CD14-positive monocyte (primary cell): ENCODE results near the gene EFL1. TPM values are rescaled to one million over a fixed set of nuclear protein-coding genes. Genes with fewer than 3 reads are reported as not detected.

Source experiments
- DNase-seq, 3 donors: peaks; one replicate each; pipeline ENCODE4 v3.0.0-alpha.2; 2011 to 2022
- H2AFZ ChIP-seq: 2 replicates; pipeline ENCODE4 v1.6.0; 2012; ENCODE audit warnings: mild to moderate bottlenecking, low read depth, low read length, inconsistent platforms; ENCODE audit not compliant: insufficient read depth, poor library complexity, severe bottlenecking
- H3K27ac ChIP-seq, 2 donors: 1 replicate in 1 of 2; 2 replicates in 1 of 2; pipeline ENCODE4 v1.5.1; 2012 to 2013; ENCODE audit warnings: low read length in 2 of 2, control low read depth in 1 of 2, inconsistent platforms in 1 of 2, low read depth in 1 of 2, mild to moderate bottlenecking in 1 of 2
- H3K27me3 ChIP-seq, 2 donors: one replicate each; pipeline versions ENCODE4 v1.6.0 to v1.6.1; 2011 to 2013; ENCODE audit warnings: low read length in 2 of 2; ENCODE audit not compliant: control insufficient read depth in 2 of 2, insufficient read depth in 2 of 2
- H3K36me3 ChIP-seq, 2 donors: replicated peaks in 1 of 2; 1 replicate in 1 of 2; 2 replicates in 1 of 2; pipeline versions ENCODE4 v1.5.1 to v1.6.1; 2012 to 2013; ENCODE audit warnings: low read length in 2 of 2, control low read depth in 1 of 2, inconsistent platforms in 1 of 2, mild to moderate bottlenecking in 1 of 2; ENCODE audit not compliant: insufficient read depth in 2 of 2, control insufficient read depth in 1 of 2
- H3K4me1 ChIP-seq, 2 donors: 1 replicate in 1 of 2; 2 replicates in 1 of 2; pipeline versions ENCODE4 v1.5.1 to v1.6.1; 2012 to 2013; ENCODE audit warnings: low read length in 2 of 2, control low read depth in 1 of 2, inconsistent platforms in 1 of 2, mild to moderate bottlenecking in 1 of 2, moderate library complexity in 1 of 2; ENCODE audit not compliant: insufficient read depth in 2 of 2, control insufficient read depth in 1 of 2
- H3K4me2 ChIP-seq: replicated peaks from 2 replicates; pipeline ENCODE3; 2012; ENCODE audit warnings: low read length, moderate library complexity, mild to moderate bottlenecking; ENCODE audit not compliant: poor library complexity, severe bottlenecking; ENCODE audit errors: extremely low read depth
- H3K4me3 ChIP-seq, 3 experiments: fragments of 200-600 bp in 1 of 3; sonication (generic) in 1 of 3; replicated peaks in 1 of 3; 1 replicate in 2 of 3; 2 replicates in 1 of 3; pipeline ENCODE4 v1.5.1; 2011 to 2013; ENCODE audit warnings: low read length in 3 of 3, mild to moderate bottlenecking in 3 of 3, control low read depth in 2 of 3, low read depth in 2 of 3, inconsistent platforms in 1 of 3, moderate library complexity in 1 of 3
- H3K79me2 ChIP-seq: 2 replicates; pipeline ENCODE4 v1.6.0; 2012; ENCODE audit warnings: mild to moderate bottlenecking, control low read depth, inconsistent platforms, low read length, moderate library complexity; ENCODE audit not compliant: insufficient read depth
- H3K9ac ChIP-seq: 2 replicates; pipeline ENCODE4 v1.6.0; 2017; ENCODE audit warnings: low read length, mild to moderate bottlenecking; ENCODE audit not compliant: insufficient read depth, poor library complexity, severe bottlenecking
- H3K9me3 ChIP-seq, 2 donors: replicated peaks in 1 of 2; 1 replicate in 1 of 2; 2 replicates in 1 of 2; pipeline versions ENCODE4 v1.5.1 to v1.6.1; 2012 to 2013; ENCODE audit warnings: low read length in 2 of 2, control low read depth in 1 of 2; ENCODE audit not compliant: control insufficient read depth in 1 of 2, insufficient read depth in 1 of 2
- H4K20me1 ChIP-seq: 2 replicates; pipeline ENCODE4 v1.6.0; 2012; ENCODE audit warnings: mild to moderate bottlenecking, low read length, control low read depth, moderate library complexity; ENCODE audit not compliant: insufficient read depth
- H3K27ac Mint-ChIP-seq, 7 donors: one replicate each; pipeline ENCODE4 v1.8.0; 2020; ENCODE audit warnings: mild to moderate bottlenecking in 7 of 7, mixed read lengths in 7 of 7, moderate library complexity in 6 of 7, inconsistent platforms in 2 of 7
- H3K27me3 Mint-ChIP-seq, 3 donors: one replicate each; pipeline ENCODE4 v1.8.0; 2021 to 2022; ENCODE audit warnings: low read depth in 3 of 3, mild to moderate bottlenecking in 3 of 3, mixed read lengths in 3 of 3, moderate library complexity in 3 of 3, inconsistent platforms in 1 of 3
- H3K36me3 Mint-ChIP-seq, 2 donors: one replicate each; pipeline ENCODE4 v1.8.0; 2020; ENCODE audit warnings: mixed read lengths in 2 of 2, inconsistent platforms in 1 of 2, mild to moderate bottlenecking in 1 of 2
- H3K4me1 Mint-ChIP-seq: one replicate; pipeline ENCODE4 v1.8.0; 2020; ENCODE audit warnings: mild to moderate bottlenecking, mixed read lengths
- H3K4me3 Mint-ChIP-seq, 2 donors: one replicate each; pipeline ENCODE4 v1.8.0; 2020; ENCODE audit warnings: mild to moderate bottlenecking in 2 of 2, mixed read lengths in 2 of 2, moderate library complexity in 1 of 2
- H3K9me3 Mint-ChIP-seq, 7 donors: one replicate each; pipeline ENCODE4 v1.8.0; 2020 to 2022; ENCODE audit warnings: mixed read lengths in 7 of 7, mild to moderate bottlenecking in 6 of 7, moderate library complexity in 6 of 7, inconsistent platforms in 2 of 7
- WGBS: methylation state at CpG from one replicate; pipeline ENCODE4 v1.1.5; 2013; ENCODE audit warnings: missing lambda C conversion rate; ENCODE audit not compliant: insufficient coverage; 5-methylcytosine and 5-hydroxymethylcytosine counted together
- intact Hi-C, 2 donors: fragments of 100-400 bp; cut with micrococcal nuclease; formaldehyde crosslinking; loops; one replicate each; pipeline versions ENCODE4 v1.15.0 to v1.15.1; 2023
- polyA plus RNA-seq, 3 donors: library from polyadenylated mRNA; depleted of rRNA in 1 of 3; unstranded in 2 of 3; stranded (reverse) in 1 of 3; fragments of 300-500 nt in 2 of 3; fragments of >200 nt in 1 of 3; fragmentation: Illumina TruSeq in 2 of 3; gene quantifications; 1 replicate in 2 of 3; 2 replicates in 1 of 3; pipeline ENCODE4 v1.2.3, GENCODE V29; 2012 to 2021
- TF ChIP-seq, protein P1 (sequence below): fragments of 200-600 bp; IDR thresholded peaks from one replicate; pipeline ENCODE4 v1.8.0; 2022; ENCODE audit warnings: antibody characterized with exemption, mild to moderate bottlenecking

The EFL1 gene
- polyA plus RNA-seq, 3 donors = 5.2 to 10.0 (median 7.1) TPM

DNA sequence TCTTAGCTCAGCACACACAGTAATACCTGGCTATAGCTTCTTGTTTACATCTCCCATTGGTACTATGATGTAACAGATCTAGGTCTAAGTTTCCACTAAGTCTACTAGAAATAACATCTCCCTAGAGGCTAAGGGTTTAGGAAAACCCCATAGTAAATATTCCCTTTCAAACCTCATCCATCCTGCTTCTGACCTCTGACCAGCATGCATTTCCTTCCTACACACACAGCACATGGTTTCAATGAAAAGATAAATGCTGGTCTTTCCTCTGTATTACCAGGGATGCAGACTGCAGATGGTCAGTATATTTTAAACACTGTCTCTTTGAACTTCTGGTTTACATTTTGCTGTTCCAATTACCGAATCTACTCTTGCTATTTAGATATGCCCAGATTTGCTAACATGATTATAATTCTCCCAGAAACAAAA, 96.6 kb downstream of the EFL1 start:
- H3K36me3 Mint-ChIP-seq = peaks cover 15 to 30% of the 10 kb centered on the region in 2 donors
- TF ChIP-seq, protein P1, sequence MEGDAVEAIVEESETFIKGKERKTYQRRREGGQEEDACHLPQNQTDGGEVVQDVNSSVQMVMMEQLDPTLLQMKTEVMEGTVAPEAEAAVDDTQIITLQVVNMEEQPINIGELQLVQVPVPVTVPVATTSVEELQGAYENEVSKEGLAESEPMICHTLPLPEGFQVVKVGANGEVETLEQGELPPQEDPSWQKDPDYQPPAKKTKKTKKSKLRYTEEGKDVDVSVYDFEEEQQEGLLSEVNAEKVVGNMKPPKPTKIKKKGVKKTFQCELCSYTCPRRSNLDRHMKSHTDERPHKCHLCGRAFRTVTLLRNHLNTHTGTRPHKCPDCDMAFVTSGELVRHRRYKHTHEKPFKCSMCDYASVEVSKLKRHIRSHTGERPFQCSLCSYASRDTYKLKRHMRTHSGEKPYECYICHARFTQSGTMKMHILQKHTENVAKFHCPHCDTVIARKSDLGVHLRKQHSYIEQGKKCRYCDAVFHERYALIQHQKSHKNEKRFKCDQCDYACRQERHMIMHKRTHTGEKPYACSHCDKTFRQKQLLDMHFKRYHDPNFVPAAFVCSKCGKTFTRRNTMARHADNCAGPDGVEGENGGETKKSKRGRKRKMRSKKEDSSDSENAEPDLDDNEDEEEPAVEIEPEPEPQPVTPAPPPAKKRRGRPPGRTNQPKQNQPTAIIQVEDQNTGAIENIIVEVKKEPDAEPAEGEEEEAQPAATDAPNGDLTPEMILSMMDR = no peak
- Histone ChIP-seq H3K4me2 (no peak overlapping the region), H3K9ac (no peak overlapping the region), H4K20me1 (no peaks in the 10 kb centered on the region), H2AFZ (no peak overlapping the region), H3K79me2 (no peaks in the 10 kb centered on the region), H3K27ac (no peak overlapping the region), H3K27me3 (no peaks in the 10 kb centered on the region), H3K9me3 (no peaks in the 10 kb centered on the region), H3K4me3 (no peak overlapping the region), H3K4me1 (no peaks in the 10 kb centered on the region), H3K36me3 (peaks cover 15 to 27% of the 10 kb centered on the region in 2 donors)
- no peaks in the 10 kb centered on the region for H3K27me3 Mint-ChIP-seq
- DNase-seq = no peak
- no peak overlapping the region for H3K27ac Mint-ChIP-seq
- no CpG with 5 or more reads among the region's 1 CpG for WGBS
- H3K9me3 Mint-ChIP-seq = no peaks in the 10 kb centered on the region
- peaks cover 3% of the 10 kb centered on the region for H3K4me1 Mint-ChIP-seq
- intact Hi-C loops = no loop called here
- no peak overlapping the region for H3K4me3 Mint-ChIP-seq

GRCh38 chr15:82159922-82160321, 102.6 kb downstream of the EFL1 start:
- TF ChIP-seq, protein P1 = no peak
- no peak overlapping the region for H2AFZ ChIP-seq
- H3K36me3 ChIP-seq = peaks cover 28 to 69% of the 10 kb centered on the region in 2 donors
- Mint-ChIP-seq H3K4me3 (no peak overlapping the region), H3K36me3 (peaks cover 38 to 52% of the 10 kb centered on the region in 2 donors), H3K27ac (no peak overlapping the region), H3K27me3 (no peaks in the 10 kb centered on the region), H3K4me1 (no peaks in the 10 kb centered on the region), H3K9me3 (no peaks in the 10 kb centered on the region)
- H3K4me2 ChIP-seq = no peak overlapping the region
- no peak for DNase-seq
- no peaks in the 10 kb centered on the region for H4K20me1 ChIP-seq
- intact Hi-C loops = no loop called here
- H3K27me3 ChIP-seq = no peaks in the 10 kb centered on the region
- no peaks in the 10 kb centered on the region for H3K9me3 ChIP-seq
- no peaks in the 10 kb centered on the region for H3K79me2 ChIP-seq
- no CpG with 5 or more reads among the region's 2 CpGs for WGBS
- no peaks in the 10 kb centered on the region for H3K4me1 ChIP-seq
- no peak overlapping the region for H3K27ac ChIP-seq
- no peak overlapping the region for H3K4me3 ChIP-seq
- H3K9ac ChIP-seq = no peak overlapping the region
